Mesothelial cell of epicardium (in vitro differentiated cells): ENCODE results near the gene MAGI2. TPM values are rescaled to one million over a fixed set of nuclear protein-coding genes. Genes with fewer than 3 reads are reported as not detected.

Experiments
- DNase-seq, 2 experiments: peaks; one replicate each; pipeline ENCODE4 v3.0.0; 2021; ENCODE audit warnings: low spot score in 2 of 2; ENCODE audit not compliant: unreplicated experiment in 2 of 2
- H3K27ac Mint-ChIP-seq: 2 replicates; pipeline ENCODE4 v1.8.0; 2021; ENCODE audit warnings: mixed read lengths
- H3K27me3 Mint-ChIP-seq: 2 replicates; pipeline ENCODE4 v1.8.0; 2021; ENCODE audit warnings: low read depth, mixed read lengths
- H3K36me3 Mint-ChIP-seq: 2 replicates; pipeline ENCODE4 v1.8.0; 2021; ENCODE audit warnings: mixed read lengths
- H3K4me1 Mint-ChIP-seq: 2 replicates; pipeline ENCODE4 v1.8.0; 2021; ENCODE audit warnings: mixed read lengths
- H3K4me3 Mint-ChIP-seq: 2 replicates; pipeline ENCODE4 v1.8.0; 2021; ENCODE audit warnings: mild to moderate bottlenecking, moderate library complexity, mixed read lengths
- H3K9me3 Mint-ChIP-seq: 2 replicates; pipeline ENCODE4 v1.8.0; 2021; ENCODE audit warnings: mixed read lengths
- total RNA-seq: library from RNA; stranded (reverse); gene quantifications from 3 replicates; pipeline ENCODE4 v1.2.1, GENCODE V29; 2021
- TF ChIP-seq, protein P1 (sequence below): fragments of 200-600 bp; sonication (generic); IDR thresholded peaks from one replicate; pipeline ENCODE4 v1.5.0; 2021; ENCODE audit warnings: antibody characterized with exemption; ENCODE audit not compliant: unreplicated experiment

The MAGI2 gene
- total RNA-seq, 1 donor from 2014 or later = 38.4 TPM

DNA sequence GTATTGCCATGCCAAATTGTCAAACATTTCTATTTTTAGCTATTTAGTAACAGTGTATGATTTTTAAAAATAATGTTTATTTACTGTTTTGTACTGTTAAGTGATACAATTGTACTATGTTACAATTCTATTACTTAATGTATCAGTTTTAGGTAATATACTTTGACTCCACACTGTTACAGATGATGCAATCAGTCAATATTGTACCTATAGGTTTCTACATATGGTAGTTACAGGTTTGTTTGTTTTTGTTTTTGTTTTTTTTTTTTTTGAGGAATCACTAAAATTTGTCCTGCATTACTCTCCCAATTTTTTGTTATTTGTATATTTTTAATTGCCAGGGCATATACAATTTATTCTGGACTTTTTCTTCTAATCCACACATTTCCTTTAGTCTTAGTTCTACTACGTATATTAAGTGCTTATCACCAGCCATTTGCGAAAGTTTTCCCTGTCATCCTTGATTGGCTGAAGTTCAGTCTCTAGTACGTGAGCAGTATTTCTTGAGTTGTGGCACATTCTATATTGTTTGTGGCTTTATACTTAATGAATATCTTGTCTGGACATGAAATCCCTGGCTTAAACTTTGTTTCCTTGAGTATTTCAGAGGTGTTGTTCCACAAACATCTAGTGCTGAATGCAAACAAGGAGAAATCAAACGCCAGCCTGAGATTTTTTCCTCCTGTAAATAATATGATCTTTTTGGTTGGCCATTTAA, 114.1 kb downstream of the MAGI2 start:
- no peak overlapping the region for H3K4me3 Mint-ChIP-seq
- no peak overlapping the region for H3K27ac Mint-ChIP-seq

GRCh38 chr7:79337717-79338116, 115.8 kb downstream of the MAGI2 start:
- no peak for DNase-seq
- Mint-ChIP-seq H3K4me3 (no peak overlapping the region), H3K27ac (no peak overlapping the region), H3K27me3 (no peaks in the 10 kb centered on the region), H3K4me1 (peaks cover 5% of the 10 kb centered on the region), H3K9me3 (no peaks in the 10 kb centered on the region), H3K36me3 (no peaks in the 10 kb centered on the region)
- TF ChIP-seq, protein P1, sequence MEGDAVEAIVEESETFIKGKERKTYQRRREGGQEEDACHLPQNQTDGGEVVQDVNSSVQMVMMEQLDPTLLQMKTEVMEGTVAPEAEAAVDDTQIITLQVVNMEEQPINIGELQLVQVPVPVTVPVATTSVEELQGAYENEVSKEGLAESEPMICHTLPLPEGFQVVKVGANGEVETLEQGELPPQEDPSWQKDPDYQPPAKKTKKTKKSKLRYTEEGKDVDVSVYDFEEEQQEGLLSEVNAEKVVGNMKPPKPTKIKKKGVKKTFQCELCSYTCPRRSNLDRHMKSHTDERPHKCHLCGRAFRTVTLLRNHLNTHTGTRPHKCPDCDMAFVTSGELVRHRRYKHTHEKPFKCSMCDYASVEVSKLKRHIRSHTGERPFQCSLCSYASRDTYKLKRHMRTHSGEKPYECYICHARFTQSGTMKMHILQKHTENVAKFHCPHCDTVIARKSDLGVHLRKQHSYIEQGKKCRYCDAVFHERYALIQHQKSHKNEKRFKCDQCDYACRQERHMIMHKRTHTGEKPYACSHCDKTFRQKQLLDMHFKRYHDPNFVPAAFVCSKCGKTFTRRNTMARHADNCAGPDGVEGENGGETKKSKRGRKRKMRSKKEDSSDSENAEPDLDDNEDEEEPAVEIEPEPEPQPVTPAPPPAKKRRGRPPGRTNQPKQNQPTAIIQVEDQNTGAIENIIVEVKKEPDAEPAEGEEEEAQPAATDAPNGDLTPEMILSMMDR = no peak

More for the DNA sequence above, 114.1 kb downstream of the MAGI2 start:
- Mint-ChIP-seq H3K9me3 (no peaks in the 10 kb centered on the region), H3K27me3 (no peaks in the 10 kb centered on the region), H3K4me1 (peaks cover 5% of the 10 kb centered on the region), H3K36me3 (no peaks in the 10 kb centered on the region)
- DNase-seq = no peak
- TF ChIP-seq, protein P1 = no peak

DNA sequence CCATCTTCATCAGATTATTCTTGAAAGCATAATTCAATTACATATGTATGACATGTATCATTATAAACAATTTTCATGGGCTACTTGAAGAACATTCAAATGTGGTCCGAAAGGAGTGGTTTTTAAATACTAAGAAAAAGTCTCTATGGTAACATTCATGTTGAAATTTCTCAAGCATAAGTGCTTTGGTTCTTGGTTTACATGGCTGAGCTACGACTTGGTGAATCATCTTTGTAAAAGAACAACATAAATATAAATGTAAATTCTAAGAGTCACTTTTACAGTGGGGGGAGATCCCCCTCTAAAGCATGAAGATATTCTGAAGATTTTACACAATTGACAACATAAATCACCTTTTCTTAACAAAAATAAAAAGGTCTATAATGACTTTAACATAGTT, 118.6 kb downstream of the MAGI2 start:
- Mint-ChIP-seq H3K4me1 (peaks cover 5% of the 10 kb centered on the region), H3K27me3 (no peaks in the 10 kb centered on the region), H3K27ac (no peak overlapping the region), H3K4me3 (no peak overlapping the region), H3K36me3 (no peaks in the 10 kb centered on the region), H3K9me3 (no peaks in the 10 kb centered on the region)
- TF ChIP-seq, protein P1 = no peak
- DNase-seq = no peak

GRCh38 chr7:79334334-79334733, 119.1 kb downstream of the MAGI2 start:
- peaks cover 5% of the 10 kb centered on the region for H3K4me1 Mint-ChIP-seq
- H3K4me3 Mint-ChIP-seq = no peak overlapping the region
- TF ChIP-seq, protein P1 = no peak

GRCh38 chr7:79332091-79332490, 121.4 kb downstream of the MAGI2 start:
- Mint-ChIP-seq H3K27ac (no peak overlapping the region), H3K4me3 (no peak overlapping the region), H3K4me1 (peaks cover 2% of the 10 kb centered on the region), H3K27me3 (no peaks in the 10 kb centered on the region), H3K36me3 (no peaks in the 10 kb centered on the region), H3K9me3 (no peaks in the 10 kb centered on the region)
- DNase-seq = no peak
- TF ChIP-seq, protein P1 = no peak

More at GRCh38 chr7:79334334-79334733, 119.1 kb downstream of the MAGI2 start:
- Mint-ChIP-seq H3K27me3 (no peaks in the 10 kb centered on the region), H3K9me3 (no peaks in the 10 kb centered on the region), H3K36me3 (no peaks in the 10 kb centered on the region), H3K27ac (no peak overlapping the region)
- no peak for DNase-seq
